HL-60 (cell line): ENCODE results near the gene SH3RF3.
A peak's percentile ranks its signal among the peaks of the same experiment; 100 is the strongest.

Experiments
- DNase-seq, 2 experiments: peaks; one replicate each; pipeline ENCODE4 v3.0.0-alpha.2; 2010 to 2020; ENCODE audit warnings: low read depth in 1 of 2, low spot score in 1 of 2
- H3K27ac ChIP-seq: fragments of 250-450 bp; sonication (Bioruptor Pico); replicated peaks from 2 replicates; pipeline ENCODE4 v1.5.1; 2020; ENCODE audit warnings: mild to moderate bottlenecking, moderate library complexity
- H3K27me3 ChIP-seq: fragments of 250-450 bp; sonication (Bioruptor Pico); 2 replicates; pipeline ENCODE4 v1.5.1; 2021; ENCODE audit warnings: mild to moderate bottlenecking, moderate library complexity; ENCODE audit not compliant: insufficient read depth, poor library complexity, severe bottlenecking
- H3K4me3 ChIP-seq: replicated peaks from 2 replicates; pipeline ENCODE4 v1.5.1; 2011; ENCODE audit warnings: mild to moderate bottlenecking, control low read depth, low read length; ENCODE audit not compliant: insufficient read depth
- CTCF ChIP-seq: IDR thresholded peaks from one replicate; pipeline ENCODE4 v1.5.1; 2011; ENCODE audit warnings: low read length, control low read depth, inconsistent platforms; ENCODE audit not compliant: insufficient read depth
- GABPA ChIP-seq: IDR thresholded peaks from 2 replicates; pipeline ENCODE4 v1.6.1; 2012; ENCODE audit warnings: low read depth
- POLR2AphosphoS5 ChIP-seq: IDR thresholded peaks from 2 replicates; pipeline ENCODE4 v1.6.1; 2012; ENCODE audit warnings: low read depth
- REST ChIP-seq: IDR thresholded peaks from 2 replicates; pipeline ENCODE4 v1.6.1; 2012; ENCODE audit warnings: low read depth; ENCODE audit not compliant: insufficient replicate concordance
- SPI1 ChIP-seq: IDR thresholded peaks from 2 replicates; pipeline ENCODE4 v1.6.1; 2012; ENCODE audit warnings: low read depth, mild to moderate bottlenecking, borderline replicate concordance

SH3RF3 gene

GRCh38 chr2:109451671-109452070, 322.7 kb downstream of the SH3RF3 start:
- Histone ChIP-seq H3K27me3 (no peaks in the 10 kb centered on the region), H3K27ac (peak overlapping the region; percentile 23), H3K4me3 (no peak overlapping the region)
- DNase-seq, result peak in 1 of 2 experiments; percentile 42
- TF ChIP-seq GABPA (no peak), SPI1 (peak; percentile 54; the same call in 1 of the 2 replicates)

- no peaks in the 10 kb centered on the region for H3K27me3 ChIP-seq
These were observed 323.6 kb downstream of the SH3RF3 start for GRCh38 chr2:109452318-109453305.

GRCh38 chr2:109453371-109453995, 324.5 kb downstream of the SH3RF3 start:
- Histone ChIP-seq H3K4me3 (no peak overlapping the region), H3K27me3 (no peaks in the 10 kb centered on the region), H3K27ac (no peak overlapping the region)
- DNase-seq, result no peak
- TF ChIP-seq SPI1, result no peak
- no peak for TF ChIP-seq POLR2AphosphoS5
- TF ChIP-seq CTCF, result no peak
- no peak for TF ChIP-seq REST
- no peak for TF ChIP-seq GABPA

More at GRCh38 chr2:109452318-109453305, 323.6 kb downstream of the SH3RF3 start:
- Histone ChIP-seq H3K27ac (peak overlapping the region; percentile 23), H3K4me3 (no peak overlapping the region)
- no peak for DNase-seq
- TF ChIP-seq SPI1 (no peak), POLR2AphosphoS5 (no peak), REST (no peak), GABPA (no peak), CTCF (no peak)

GRCh38 chr2:109454304-109454703, 325.3 kb downstream of the SH3RF3 start:
- peak; percentile 73 for TF ChIP-seq REST
- no peak for TF ChIP-seq CTCF

More at GRCh38 chr2:109454304-109454703, 325.3 kb downstream of the SH3RF3 start:
- no peaks in the 10 kb centered on the region for H3K27me3 ChIP-seq
- H3K4me3 ChIP-seq, result no peak overlapping the region
- H3K27ac ChIP-seq, result no peak overlapping the region
- no peak for DNase-seq
